ENCODE data around the gene KNCN.

Gene KNCN

DNA sequence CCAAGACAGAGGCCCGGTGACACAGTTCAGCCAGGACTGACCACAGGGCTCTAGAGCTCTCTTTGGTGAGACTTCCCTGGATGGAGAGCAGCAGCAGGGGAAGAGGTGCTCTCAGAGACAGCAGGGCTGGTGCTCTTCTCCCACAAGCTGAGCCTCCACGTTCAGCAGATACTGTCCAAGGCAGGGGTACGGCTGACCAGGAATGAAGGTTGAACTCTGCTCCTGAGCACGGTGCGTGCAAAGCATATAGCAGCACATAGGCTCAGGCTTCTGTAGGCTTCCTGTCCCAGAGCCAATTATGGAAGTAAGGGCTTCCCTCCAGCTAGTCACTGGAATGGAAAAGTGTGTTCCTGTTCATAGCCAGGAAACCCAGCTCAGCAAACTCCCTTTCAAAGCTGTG, 37.9 kb downstream of the KNCN start:
- no peak overlapping the region for H2AFZ ChIP-seq (ENCODE audit: insufficient read depth, low read length, poor library complexity)
- no peak for DNase-seq
- H2AK5ac ChIP-seq (ENCODE audit: low read length), result no peak overlapping the region
- peaks cover 3% of the 10 kb centered on the region for H3K9me3 ChIP-seq (ENCODE audit: insufficient read depth, low read depth, low read length)
- H3K4me3 ChIP-seq (ENCODE audit: low read depth, low read length), result no peak overlapping the region
- H3K9ac ChIP-seq (ENCODE audit: low read length), result no peak overlapping the region
- no peak overlapping the region for H4K12ac ChIP-seq (ENCODE audit: low read depth, low read length)
- H2BK12ac ChIP-seq (ENCODE audit: low read length), result no peak overlapping the region
- no peak overlapping the region for H3K4ac ChIP-seq (ENCODE audit: low read depth, low read length)
- no peak overlapping the region for H3K27ac ChIP-seq (ENCODE audit: low read depth, low read length)
- no CpG with 5 or more reads among the region's 5 CpGs for WGBS (ENCODE audit: extremely low coverage, insufficient coverage, insufficient read length)
- no peak overlapping the region for H3K23ac ChIP-seq (ENCODE audit: low read length)
- no peak overlapping the region for H3K14ac ChIP-seq (ENCODE audit: low read length)
- H2BK5ac ChIP-seq (ENCODE audit: low read depth, low read length, poor library complexity), result no peak overlapping the region
- H3K36me3 ChIP-seq (ENCODE audit: control insufficient read depth in 1 of 2, insufficient read depth in 2 of 2, low read length in 2 of 2), result no peaks in the 10 kb centered on the region
- H2BK120ac ChIP-seq (ENCODE audit: insufficient read depth, low read length, poor library complexity), result no peak overlapping the region
- no peak overlapping the region for H3K18ac ChIP-seq (ENCODE audit: low read length)
- no peaks in the 10 kb centered on the region for H3K27me3 ChIP-seq (ENCODE audit: insufficient read depth, low read length)
- H4K91ac ChIP-seq (ENCODE audit: low read depth, low read length), result no peak overlapping the region
- H3K4me2 ChIP-seq (ENCODE audit: low read length), result no peak overlapping the region
- no peak overlapping the region for H4K8ac ChIP-seq (ENCODE audit: low read depth, low read length)
- peaks cover 6% of the 10 kb centered on the region in 2 experiments for H3K4me1 ChIP-seq (ENCODE audit: control insufficient read depth in 1 of 2, insufficient read depth in 2 of 2, low read length in 2 of 2)
- no peaks in the 10 kb centered on the region for H3K79me2 ChIP-seq (ENCODE audit: control insufficient read depth, insufficient read depth, low read length, poor library complexity)
- H3K79me1 ChIP-seq (ENCODE audit: low read length), result no peaks in the 10 kb centered on the region

DNA sequence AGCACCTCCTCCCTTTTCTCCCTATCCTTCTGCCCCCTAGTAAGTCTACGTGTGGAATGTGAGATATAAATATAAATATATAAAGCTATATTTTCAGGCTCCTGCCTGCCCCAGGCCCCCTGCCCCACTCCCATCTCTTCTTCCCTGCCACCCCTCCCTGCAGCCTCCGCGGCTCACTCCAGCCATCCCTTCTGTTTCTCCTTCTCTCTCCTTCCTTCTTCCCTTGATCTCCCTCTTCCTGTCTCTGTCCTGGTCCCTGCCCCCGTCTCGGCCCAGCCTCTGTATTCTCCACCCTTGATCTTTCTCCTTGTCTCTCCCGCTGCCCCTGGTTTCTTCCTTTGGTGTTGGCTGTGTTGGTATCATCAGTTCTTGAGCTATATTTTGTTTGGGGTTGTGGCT, 38.7 kb downstream of the KNCN start:
- DNase-seq, result no peak
- Histone ChIP-seq H3K79me1 (ENCODE audit: low read length) (no peaks in the 10 kb centered on the region), H4K91ac (ENCODE audit: low read depth, low read length) (no peak overlapping the region), H2AK5ac (ENCODE audit: low read length) (no peak overlapping the region), H3K23ac (ENCODE audit: low read length) (no peak overlapping the region), H3K36me3 (ENCODE audit: control insufficient read depth in 1 of 2, insufficient read depth in 2 of 2, low read length in 2 of 2) (no peaks in the 10 kb centered on the region), H3K4me3 (ENCODE audit: low read depth, low read length) (no peak overlapping the region), H3K18ac (ENCODE audit: low read length) (no peak overlapping the region), H2BK12ac (ENCODE audit: low read length) (no peak overlapping the region), H3K14ac (ENCODE audit: low read length) (no peak overlapping the region), H2BK5ac (ENCODE audit: low read depth, low read length, poor library complexity) (no peak overlapping the region), H3K27ac (ENCODE audit: low read depth, low read length) (no peak overlapping the region), H4K8ac (ENCODE audit: low read depth, low read length) (no peak overlapping the region), H2BK120ac (ENCODE audit: insufficient read depth, low read length, poor library complexity) (no peak overlapping the region), H3K4ac (ENCODE audit: low read depth, low read length) (no peak overlapping the region), H4K12ac (ENCODE audit: low read depth, low read length) (no peak overlapping the region), H3K79me2 (ENCODE audit: control insufficient read depth, insufficient read depth, low read length, poor library complexity) (no peaks in the 10 kb centered on the region), H3K4me2 (ENCODE audit: low read length) (no peak overlapping the region), H3K9me3 (ENCODE audit: insufficient read depth, low read depth, low read length) (peaks cover 3% of the 10 kb centered on the region), H2AFZ (ENCODE audit: insufficient read depth, low read length, poor library complexity) (no peak overlapping the region), H3K4me1 (ENCODE audit: control insufficient read depth in 1 of 2, insufficient read depth in 2 of 2, low read length in 2 of 2) (peaks cover 6% of the 10 kb centered on the region in 2 experiments), H3K27me3 (ENCODE audit: insufficient read depth, low read length) (no peaks in the 10 kb centered on the region), H3K9ac (ENCODE audit: low read length) (no peak overlapping the region)
- no CpG with 5 or more reads among the region's 6 CpGs for WGBS (ENCODE audit: extremely low coverage, insufficient coverage, insufficient read length)

DNA sequence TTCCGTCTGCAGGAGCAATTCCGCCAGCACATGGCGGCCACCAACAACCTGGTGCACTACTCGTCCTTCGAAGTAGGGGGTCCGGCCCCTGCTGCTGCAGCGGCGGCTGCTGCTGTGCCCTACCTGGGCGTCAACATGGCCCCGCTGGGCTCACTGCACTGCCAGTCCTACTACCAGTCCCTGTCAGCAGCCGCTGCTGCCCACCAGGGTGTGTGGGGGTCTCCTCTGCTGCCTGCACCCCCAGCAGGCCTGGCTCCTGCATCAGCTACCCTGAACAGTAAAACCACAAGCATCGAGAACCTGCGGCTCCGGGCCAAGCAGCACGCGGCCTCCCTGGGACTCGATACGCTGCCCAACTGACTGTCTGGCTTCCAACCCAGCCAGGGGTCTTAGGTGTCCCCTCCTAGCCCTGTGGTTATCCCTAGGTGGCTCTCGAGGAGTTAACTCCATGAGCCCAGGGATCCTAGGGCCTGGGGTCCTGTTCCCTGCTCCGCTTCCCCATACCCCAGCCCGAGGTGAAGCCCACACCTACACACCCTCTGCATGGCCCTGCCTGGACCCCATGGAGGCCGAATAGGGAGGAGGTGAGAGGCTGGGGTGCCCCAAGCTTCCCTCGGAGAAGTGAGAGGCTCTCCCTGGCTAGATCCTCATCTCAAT, 39.2 kb downstream of the KNCN start:
- H3K79me1 ChIP-seq (ENCODE audit: low read length), result no peaks in the 10 kb centered on the region
- peaks cover 3% of the 10 kb centered on the region for H3K9me3 ChIP-seq (ENCODE audit: insufficient read depth, low read depth, low read length)
- H2AK5ac ChIP-seq (ENCODE audit: low read length), result no peak overlapping the region
- H4K8ac ChIP-seq (ENCODE audit: low read depth, low read length), result no peak overlapping the region
- WGBS (ENCODE audit: extremely low coverage, insufficient coverage, insufficient read length), result no CpG with 5 or more reads among the region's 23 CpGs
- H3K4ac ChIP-seq (ENCODE audit: low read depth, low read length), result no peak overlapping the region
- H3K79me2 ChIP-seq (ENCODE audit: control insufficient read depth, insufficient read depth, low read length, poor library complexity), result no peaks in the 10 kb centered on the region
- no peak overlapping the region for H3K18ac ChIP-seq (ENCODE audit: low read length)
- no peak overlapping the region for H2BK12ac ChIP-seq (ENCODE audit: low read length)
- H4K12ac ChIP-seq (ENCODE audit: low read depth, low read length), result no peak overlapping the region
- no peak overlapping the region for H3K9ac ChIP-seq (ENCODE audit: low read length)
- H3K4me1 ChIP-seq (ENCODE audit: control insufficient read depth in 1 of 2, insufficient read depth in 2 of 2, low read length in 2 of 2), result peaks cover 5% of the 10 kb centered on the region in 2 experiments
- H2AFZ ChIP-seq (ENCODE audit: insufficient read depth, low read length, poor library complexity), result no peak overlapping the region
- no peak overlapping the region for H3K4me2 ChIP-seq (ENCODE audit: low read length)
- no peaks in the 10 kb centered on the region for H3K27me3 ChIP-seq (ENCODE audit: insufficient read depth, low read length)
- H3K23ac ChIP-seq (ENCODE audit: low read length), result no peak overlapping the region
- no peak overlapping the region for H2BK120ac ChIP-seq (ENCODE audit: insufficient read depth, low read length, poor library complexity)
- DNase-seq, result no peak
- H2BK5ac ChIP-seq (ENCODE audit: low read depth, low read length, poor library complexity), result no peak overlapping the region
- no peak overlapping the region for H3K4me3 ChIP-seq (ENCODE audit: low read depth, low read length)
- H4K91ac ChIP-seq (ENCODE audit: low read depth, low read length), result no peak overlapping the region
- H3K14ac ChIP-seq (ENCODE audit: low read length), result no peak overlapping the region
- no peak overlapping the region for H3K27ac ChIP-seq (ENCODE audit: low read depth, low read length)
- no peaks in the 10 kb centered on the region for H3K36me3 ChIP-seq (ENCODE audit: control insufficient read depth in 1 of 2, insufficient read depth in 2 of 2, low read length in 2 of 2)

DNA sequence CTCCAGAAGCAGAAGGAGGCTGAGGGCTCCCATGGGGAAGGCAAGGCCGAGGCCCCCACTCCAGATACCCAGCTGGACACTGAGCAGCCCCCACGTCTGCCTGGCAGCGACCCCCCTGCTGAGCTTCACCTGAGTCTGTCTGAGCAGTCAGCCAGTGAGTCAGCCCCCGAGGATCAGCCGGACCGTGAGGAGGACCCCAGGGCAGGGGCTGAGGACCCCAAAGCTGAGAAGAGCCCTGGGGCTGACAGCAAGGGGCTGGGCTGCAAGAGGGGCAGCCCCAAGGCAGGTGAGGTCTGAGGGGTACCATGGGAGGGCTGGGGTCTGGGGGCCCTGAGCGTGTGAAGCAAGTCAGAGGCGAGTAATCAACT, 40.5 kb downstream of the KNCN start:
- no peak overlapping the region for H2BK5ac ChIP-seq (ENCODE audit: low read depth, low read length, poor library complexity)
- H4K91ac ChIP-seq (ENCODE audit: low read depth, low read length), result no peak overlapping the region
- H3K79me2 ChIP-seq (ENCODE audit: control insufficient read depth, insufficient read depth, low read length, poor library complexity), result no peaks in the 10 kb centered on the region
- no peak overlapping the region for H3K4ac ChIP-seq (ENCODE audit: low read depth, low read length)
- no peak overlapping the region for H3K4me3 ChIP-seq (ENCODE audit: low read depth, low read length)
- no peak overlapping the region for H2AK5ac ChIP-seq (ENCODE audit: low read length)
- H2BK12ac ChIP-seq (ENCODE audit: low read length), result no peak overlapping the region
- H3K23ac ChIP-seq (ENCODE audit: low read length), result no peak overlapping the region
- no peak overlapping the region for H2AFZ ChIP-seq (ENCODE audit: insufficient read depth, low read length, poor library complexity)
- no CpG with 5 or more reads among the region's 8 CpGs for WGBS (ENCODE audit: extremely low coverage, insufficient coverage, insufficient read length)
- H3K27ac ChIP-seq (ENCODE audit: low read depth, low read length), result no peak overlapping the region
- peaks cover 3% of the 10 kb centered on the region for H3K9me3 ChIP-seq (ENCODE audit: insufficient read depth, low read depth, low read length)
- H3K4me1 ChIP-seq (ENCODE audit: control insufficient read depth in 1 of 2, insufficient read depth in 2 of 2, low read length in 2 of 2), result no peaks in the 10 kb centered on the region
- no peaks in the 10 kb centered on the region for H3K27me3 ChIP-seq (ENCODE audit: insufficient read depth, low read length)
- no peak overlapping the region for H4K8ac ChIP-seq (ENCODE audit: low read depth, low read length)
- H4K12ac ChIP-seq (ENCODE audit: low read depth, low read length), result no peak overlapping the region
- H2BK120ac ChIP-seq (ENCODE audit: insufficient read depth, low read length, poor library complexity), result no peak overlapping the region
- no peak overlapping the region for H3K9ac ChIP-seq (ENCODE audit: low read length)
- no peak for DNase-seq
- no peak overlapping the region for H3K18ac ChIP-seq (ENCODE audit: low read length)
- no peaks in the 10 kb centered on the region for H3K36me3 ChIP-seq (ENCODE audit: control insufficient read depth in 1 of 2, insufficient read depth in 2 of 2, low read length in 2 of 2)
- H3K4me2 ChIP-seq (ENCODE audit: low read length), result no peak overlapping the region
- no peak overlapping the region for H3K14ac ChIP-seq (ENCODE audit: low read length)
- no peaks in the 10 kb centered on the region for H3K79me1 ChIP-seq (ENCODE audit: low read length)
